Hepatocyte (in vitro differentiated cells): Measurements from ENCODE around the gene TUFM.

Experiments
- CTCF ChIP-seq: fragments of 200-600 bp; sonication (generic); IDR thresholded peaks from 2 replicates; pipeline ENCODE4 v1.5.1; 2016; ENCODE audit warnings: antibody characterized with exemption, mild to moderate bottlenecking; ENCODE audit not compliant: poor library complexity
- EZH2 ChIP-seq: fragments of 200-600 bp; sonication (generic); IDR thresholded peaks from 2 replicates; pipeline ENCODE4 v1.6.1; 2016; ENCODE audit warnings: antibody characterized with exemption, mild to moderate bottlenecking, borderline replicate concordance
- EZH2phosphoT487 ChIP-seq: fragments of 200-600 bp; sonication (generic); IDR thresholded peaks from one replicate; pipeline ENCODE4 v1.6.1; 2018; ENCODE audit warnings: antibody characterized with exemption, mild to moderate bottlenecking, low read depth, moderate library complexity; ENCODE audit not compliant: unreplicated experiment, severe bottlenecking

DNA sequence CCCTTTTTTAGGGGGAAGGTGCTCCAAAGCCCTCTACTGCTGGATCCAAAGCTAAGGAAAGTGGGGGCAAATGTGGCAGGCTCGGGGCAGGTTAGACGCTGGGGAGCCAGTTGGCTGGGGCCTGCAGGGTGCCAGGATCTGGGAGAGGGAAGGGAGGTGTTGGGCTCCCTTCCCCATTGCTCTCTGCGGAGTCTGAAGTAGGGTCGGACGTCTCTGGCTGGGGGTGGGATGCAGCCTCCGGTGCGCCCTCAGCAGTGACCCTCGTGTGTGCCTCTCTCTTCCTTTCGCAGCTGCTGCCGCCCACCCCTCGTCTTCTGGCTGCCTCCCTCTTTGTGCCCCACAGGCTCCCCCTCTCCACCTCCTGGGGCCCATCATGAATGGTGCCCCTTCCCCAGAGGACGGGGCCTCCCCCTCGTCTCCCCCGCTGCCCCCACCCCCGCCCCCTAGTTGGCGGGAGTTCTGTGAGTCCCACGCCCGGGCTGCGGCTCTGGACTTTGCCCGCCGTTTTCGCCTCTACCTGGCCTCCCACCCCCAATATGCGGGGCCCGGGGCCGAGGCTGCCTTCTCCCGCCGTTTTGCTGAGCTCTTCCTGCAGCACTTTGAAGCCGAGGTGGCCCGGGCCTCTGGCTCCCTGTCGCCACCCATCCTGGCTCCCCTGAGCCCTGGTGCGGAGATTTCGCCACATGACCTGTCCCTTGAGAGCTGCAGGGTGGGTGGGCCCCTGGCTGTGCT, 19.7 kb upstream of the TUFM start:
- TF ChIP-seq EZH2 (no peak), CTCF (no peak), EZH2phosphoT487 (no peak)
